Right atrium auricular region (tissue), 2 donors: ENCODE results near the gene MAPK10. TPM values are rescaled to one million over a fixed set of nuclear protein-coding genes. Genes with fewer than 3 reads are reported as not detected.
"Not testable (repeated sequence)": the region's sequence is repeated elsewhere in the genome, so short reads cannot be mapped to it uniquely, and the experiment has no call there.

Experiments used
- DNase-seq: peaks from one replicate; pipeline ENCODE4 v3.0.0-alpha.2; 2019; ENCODE audit warnings: low spot score
- H3K27ac ChIP-seq, 2 donors: fragments of 200-600 bp; sonication (generic); 1 replicate in 1 of 2; 2 replicates in 1 of 2; pipeline ENCODE4 v1.5.1; 2016 to 2019
- H3K27me3 ChIP-seq, 2 donors: fragments of 200-600 bp; sonication (generic); one replicate each; pipeline versions ENCODE4 v1.5.1 to v1.6.0; 2017 to 2019
- H3K36me3 ChIP-seq: fragments of 200-600 bp; sonication (generic); one replicate; pipeline ENCODE4 v1.5.1; 2016
- H3K4me1 ChIP-seq, 2 donors: fragments of 200-600 bp; sonication (generic); one replicate each; pipeline versions ENCODE4 v1.5.1 to v1.6.0; 2017 to 2019
- H3K4me3 ChIP-seq, 2 donors: fragments of 200-600 bp; sonication (generic); 1 replicate in 1 of 2; 2 replicates in 1 of 2; pipeline ENCODE4 v1.5.1; 2017 to 2019; ENCODE audit warnings: mild to moderate bottlenecking in 1 of 2, moderate library complexity in 1 of 2
- H3K9me3 ChIP-seq, 2 donors: fragments of 200-600 bp; sonication (generic); one replicate each; pipeline ENCODE4 v1.5.1; 2019
- CTCF ChIP-seq, 2 donors: fragments of 200-600 bp; sonication (generic); IDR thresholded peaks; one replicate each; pipeline ENCODE4 v1.5.1; 2019; ENCODE audit warnings: antibody characterized with exemption in 2 of 2
- total RNA-seq, 2 donors: library from RNA; depleted of rRNA; stranded (reverse); fragments of >200 nt; gene quantifications; one replicate each; pipeline ENCODE4 v1.1.0, GENCODE V29; 2016

Gene MAPK10
- total RNA-seq, 2 donors from 2014 or later, result 2.6 to 3.1 TPM

DNA sequence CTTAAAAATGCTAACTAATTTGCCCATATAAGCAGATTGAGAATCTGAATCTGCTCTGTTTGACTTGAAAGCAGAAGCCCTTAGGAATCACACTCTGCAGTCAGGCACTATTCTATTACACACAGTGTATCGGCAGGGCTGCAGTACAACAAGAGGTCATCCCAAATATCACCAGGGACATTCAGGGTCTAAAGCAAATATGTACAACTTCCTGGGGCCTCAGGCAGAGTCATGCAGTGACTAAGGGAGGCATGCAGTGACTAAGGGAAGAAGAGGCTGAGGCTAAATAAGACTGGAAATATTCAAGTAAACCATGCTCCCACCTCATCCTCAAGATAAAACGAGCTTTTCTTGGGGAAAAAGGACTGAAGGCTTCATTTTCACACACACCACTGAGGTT lies 20.9 kb downstream of the MAPK10 start:
- TF ChIP-seq CTCF (IDR thresholded peaks at IDR 0.05), result no peak
- peak; percentile 68 for DNase-seq
- Histone ChIP-seq H3K27ac (no peak overlapping the region), H3K27me3 (no peaks in the 10 kb centered on the region), H3K9me3 (no peaks in the 10 kb centered on the region), H3K4me1 (no peaks in the 10 kb centered on the region), H3K36me3 (no peaks in the 10 kb centered on the region), H3K4me3 (no peak overlapping the region)

- DNase-seq, result no peak
- H3K27me3 ChIP-seq, result no peaks in the 10 kb centered on the region
- no peak overlapping the region for H3K27ac ChIP-seq
- no peaks in the 10 kb centered on the region for H3K4me1 ChIP-seq
- no peaks in the 10 kb centered on the region for H3K9me3 ChIP-seq
- TF ChIP-seq CTCF (IDR thresholded peaks at IDR 0.05), result no peak
- H3K36me3 ChIP-seq, result no peaks in the 10 kb centered on the region
- no peak overlapping the region for H3K4me3 ChIP-seq
Measured at GRCh38 chr4:86338521-86338920, 21.3 kb downstream of the MAPK10 start.

- no peaks in the 10 kb centered on the region for H3K27me3 ChIP-seq
- H3K36me3 ChIP-seq, result no peaks in the 10 kb centered on the region
- H3K4me3 ChIP-seq, result no peak overlapping the region
- H3K4me1 ChIP-seq, result no peaks in the 10 kb centered on the region
- no peak for TF ChIP-seq CTCF (IDR thresholded peaks at IDR 0.05)
- no peak for DNase-seq
- H3K9me3 ChIP-seq, result no peaks in the 10 kb centered on the region
- no peak overlapping the region for H3K27ac ChIP-seq
Measured at GRCh38 chr4:86334020-86334750, 25.7 kb downstream of the MAPK10 start.

GRCh38 chr4:86333236-86333635 lies 26.6 kb downstream of the MAPK10 start:
- Histone ChIP-seq H3K27ac (no peak overlapping the region), H3K4me1 (no peaks in the 10 kb centered on the region), H3K9me3 (no peaks in the 10 kb centered on the region), H3K27me3 (no peaks in the 10 kb centered on the region), H3K36me3 (no peaks in the 10 kb centered on the region), H3K4me3 (no peak overlapping the region)
- no peak for DNase-seq
- no peak for TF ChIP-seq CTCF (IDR thresholded peaks at IDR 0.05)

DNA sequence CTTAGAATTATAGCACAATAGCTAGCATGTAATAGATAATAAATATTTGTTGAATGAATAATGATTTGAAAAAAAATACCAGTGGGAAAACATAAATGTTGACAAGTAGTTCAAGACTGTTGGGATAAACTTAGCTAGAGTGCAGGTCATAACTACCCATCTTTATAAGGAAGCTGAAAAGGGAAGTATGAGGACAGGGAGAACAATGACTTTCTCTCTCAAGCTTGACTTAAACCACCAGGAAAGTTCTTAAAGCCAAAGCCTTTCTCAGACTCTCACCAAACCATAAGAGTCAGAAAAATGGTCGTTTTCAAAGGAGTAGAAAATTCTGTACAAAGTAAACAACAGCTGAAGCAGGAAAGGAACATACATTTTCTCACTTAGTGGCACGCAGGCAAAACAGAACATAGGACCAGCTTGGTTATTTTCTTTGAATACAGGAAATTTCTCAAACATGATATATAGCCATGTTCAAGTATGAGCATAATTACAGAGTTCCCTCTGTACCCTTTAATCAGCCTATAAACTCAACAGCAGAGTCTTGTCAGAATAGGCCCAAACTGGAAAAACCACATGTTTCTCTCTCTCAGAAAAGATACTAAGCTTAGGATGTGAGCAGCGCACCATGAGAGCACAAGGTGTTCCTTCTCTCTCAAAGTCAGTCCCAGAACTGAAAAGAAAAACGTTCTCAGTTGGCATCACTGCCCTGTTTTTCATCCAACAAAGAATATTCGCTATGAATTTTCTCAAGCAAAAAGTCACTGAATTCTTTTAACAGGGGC lies 28.7 kb downstream of the MAPK10 start:
- no peak overlapping the region for H3K27ac ChIP-seq
- no peaks in the 10 kb centered on the region for H3K4me1 ChIP-seq
- TF ChIP-seq CTCF (IDR thresholded peaks at IDR 0.05), result no peak
- no peaks in the 10 kb centered on the region for H3K9me3 ChIP-seq
- no peaks in the 10 kb centered on the region for H3K36me3 ChIP-seq
- no peak overlapping the region for H3K4me3 ChIP-seq
- no peaks in the 10 kb centered on the region for H3K27me3 ChIP-seq
- no peak for DNase-seq

DNA sequence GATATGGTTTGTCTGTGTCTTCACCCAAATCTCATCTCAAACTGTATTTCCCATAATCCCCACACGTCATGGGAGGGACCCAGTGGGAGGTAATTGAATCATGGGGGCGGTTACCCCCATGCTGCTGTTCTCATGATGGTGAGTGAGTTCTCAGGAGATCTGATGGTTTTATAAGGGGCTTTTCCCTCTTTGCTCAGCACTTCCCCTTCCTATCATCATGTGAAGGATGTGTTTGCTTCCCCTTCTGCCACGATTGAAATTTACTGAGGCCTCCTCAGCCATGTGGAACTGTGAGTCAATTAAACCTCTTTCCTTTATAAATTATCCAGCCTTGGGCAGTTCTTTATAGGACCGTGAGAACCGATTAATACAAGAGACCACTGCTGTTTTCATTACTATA lies 29.4 kb downstream of the MAPK10 start:
- not testable (repeated sequence) for H3K4me3 ChIP-seq, H3K27me3 ChIP-seq, H3K36me3 ChIP-seq, H3K27ac ChIP-seq, H3K4me1 ChIP-seq, H3K9me3 ChIP-seq, DNase-seq
